ENCODE measurements around the gene RDH16.
"Not testable (repeated sequence)": the region's sequence is repeated elsewhere in the genome, so short reads cannot be mapped to it uniquely, and the experiment has no call there.

RDH16 gene

GRCh38 chr12:56989861-56990610 is 32.6 kb upstream of the RDH16 start:
- no peak for DNase-seq (ENCODE audit: low read depth in 3 of 3, low spot score in 1 of 3)

- no peak for DNase-seq (ENCODE audit: low read depth in 3 of 3, low spot score in 1 of 3)
Observed at GRCh38 chr12:56988207-56988739, 30.9 kb upstream of the RDH16 start.

DNA sequence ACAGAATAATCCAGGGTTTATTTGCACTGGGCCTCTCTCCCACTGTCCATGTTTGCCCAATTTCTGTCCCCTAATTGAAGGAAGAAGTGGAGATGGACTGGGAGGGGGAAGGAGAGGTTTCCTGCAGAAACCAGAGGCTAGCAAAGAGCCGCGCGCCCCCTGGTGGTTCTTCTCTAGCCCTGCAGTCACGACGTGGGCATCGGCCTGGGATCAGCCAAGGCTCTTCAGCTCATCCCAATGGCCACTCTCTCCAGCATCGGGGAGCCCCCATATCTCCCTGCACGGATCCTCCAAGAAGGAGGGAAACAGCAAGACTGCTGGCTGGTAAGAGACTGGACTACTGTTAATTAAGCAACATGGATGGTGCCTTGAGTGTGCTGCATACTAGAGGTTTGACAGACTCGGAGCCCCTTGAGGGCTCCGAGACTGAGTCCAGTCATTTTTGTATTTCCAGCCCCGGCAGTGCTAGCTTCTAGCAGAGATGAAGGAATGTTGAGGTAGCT is 30.2 kb upstream of the RDH16 start:
- peak in 2 of 3 donors; percentile 44 to 68 for DNase-seq (ENCODE audit: low read depth in 3 of 3, low spot score in 1 of 3)

- DNase-seq (ENCODE audit: low read depth in 3 of 3, low spot score in 1 of 3) = no peak
Observed at GRCh38 chr12:56987011-56987410, 29.6 kb upstream of the RDH16 start.

- DNase-seq (ENCODE audit: low read depth in 3 of 3, low spot score in 1 of 3) = not testable (repeated sequence)
Observed at GRCh38 chr12:56985714-56986113, 28.3 kb upstream of the RDH16 start.

DNA sequence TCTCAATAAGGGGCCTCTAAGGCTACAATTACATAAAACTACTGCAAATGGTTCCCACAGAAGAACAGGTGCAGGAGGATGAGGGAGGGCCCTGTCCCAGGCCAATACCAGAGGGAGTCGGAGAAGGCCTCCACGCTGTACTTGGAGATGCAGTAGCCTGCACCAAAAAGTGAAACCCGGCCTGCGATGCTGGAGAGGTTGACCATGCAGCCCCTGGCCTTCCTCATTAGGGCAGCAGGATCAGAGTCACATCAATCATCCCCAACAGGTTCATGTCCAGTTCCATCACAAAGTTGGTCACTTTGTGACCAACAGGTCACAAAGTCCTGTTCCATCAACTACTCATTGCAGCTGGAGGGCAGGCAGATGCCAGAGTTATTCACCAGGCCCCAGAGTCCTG is 26.0 kb upstream of the RDH16 start:
- DNase-seq (ENCODE audit: low read depth in 3 of 3, low spot score in 1 of 3) = no peak

- not testable (repeated sequence) for DNase-seq (ENCODE audit: low read depth in 3 of 3, low spot score in 1 of 3)
Observed at GRCh38 chr12:56982578-56983236, 25.3 kb upstream of the RDH16 start.

DNA sequence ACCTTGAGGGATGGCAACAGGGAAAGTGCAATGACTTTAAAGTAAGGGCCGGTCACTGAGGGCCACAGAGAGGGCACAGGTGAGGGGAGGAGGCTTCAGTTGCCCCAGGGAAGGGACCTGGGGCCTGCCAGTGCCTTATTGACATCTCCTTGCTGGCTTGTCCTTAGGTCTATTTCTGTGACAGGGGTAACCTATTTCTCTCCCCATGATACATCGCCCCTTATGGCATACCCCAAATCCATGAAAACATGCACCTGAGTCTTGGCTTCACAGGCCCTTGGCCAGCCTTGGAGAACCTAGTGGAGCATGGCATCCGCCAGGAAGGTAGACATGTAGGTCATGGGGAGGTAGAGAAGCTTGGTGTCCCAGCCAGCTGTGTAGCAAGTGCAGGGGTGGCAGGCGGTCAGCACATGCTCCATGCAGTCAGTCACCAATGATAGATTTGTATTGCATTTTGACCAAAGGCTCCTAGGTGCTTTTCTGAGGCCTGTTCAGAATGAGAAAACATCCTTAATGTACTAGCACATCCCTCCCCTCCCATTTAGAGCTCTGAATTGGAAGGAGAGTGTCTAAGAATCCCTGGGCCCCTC is 23.6 kb upstream of the RDH16 start:
- DNase-seq (ENCODE audit: low read depth in 3 of 3, low spot score in 1 of 3) = no peak

DNA sequence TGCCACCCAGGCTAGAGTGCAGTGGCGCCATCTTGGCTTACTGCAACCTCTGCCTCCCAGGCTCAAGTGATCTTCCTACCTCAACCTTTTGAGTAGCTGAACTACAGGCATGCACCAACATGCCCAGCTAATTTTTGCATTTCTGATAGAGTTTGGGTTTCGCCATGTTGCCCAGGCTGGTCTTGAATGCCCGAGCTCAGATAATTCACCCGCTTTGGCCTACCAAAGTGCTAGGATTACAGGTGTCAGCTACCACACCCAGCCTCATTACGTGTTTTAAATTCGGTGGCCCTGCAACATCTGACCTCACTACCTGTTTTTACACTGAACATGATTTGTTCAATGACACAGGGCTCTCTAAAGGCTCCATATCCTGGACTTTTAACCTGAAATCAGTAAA is 22.9 kb upstream of the RDH16 start:
- no peak for DNase-seq (ENCODE audit: low read depth in 3 of 3, low spot score in 1 of 3)

GRCh38 chr12:56979628-56980027 is 22.2 kb upstream of the RDH16 start:
- no peak for DNase-seq (ENCODE audit: low read depth in 3 of 3, low spot score in 1 of 3)

GRCh38 chr12:56978397-56979138 is 21.2 kb upstream of the RDH16 start:
- no peak for DNase-seq (ENCODE audit: low read depth in 3 of 3, low spot score in 1 of 3)

DNA sequence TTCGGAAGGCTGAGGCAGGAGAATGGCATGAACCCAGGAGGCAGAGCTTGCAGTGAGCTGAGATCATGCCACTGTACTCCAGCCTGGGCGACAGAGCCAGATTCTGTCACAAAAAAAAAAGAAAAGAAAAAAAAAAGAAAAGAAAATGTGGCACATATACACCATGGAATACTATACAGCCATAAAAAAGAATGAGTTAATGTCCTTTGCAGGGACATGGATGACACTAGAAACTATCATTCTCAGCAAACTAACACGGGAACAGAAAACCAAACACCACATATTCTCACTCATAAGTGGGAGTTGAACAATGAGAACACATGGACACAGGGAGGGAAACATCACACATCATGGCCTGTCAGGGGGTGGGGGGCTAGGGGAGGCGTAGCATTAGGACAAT is 20.0 kb upstream of the RDH16 start:
- not testable (repeated sequence) for DNase-seq (ENCODE audit: low read depth in 3 of 3, low spot score in 1 of 3)

- not testable (repeated sequence) for DNase-seq (ENCODE audit: low read depth in 3 of 3, low spot score in 1 of 3)
Observed at GRCh38 chr12:56974224-56974623, 16.8 kb upstream of the RDH16 start.

- DNase-seq (ENCODE audit: low read depth in 3 of 3, low spot score in 1 of 3) = not testable (repeated sequence)
Observed at GRCh38 chr12:56968910-56969309, 11.5 kb upstream of the RDH16 start.

- not testable (repeated sequence) for DNase-seq (ENCODE audit: low read depth in 3 of 3, low spot score in 1 of 3)
Observed at GRCh38 chr12:56965997-56966642, 8.7 kb upstream of the RDH16 start.

GRCh38 chr12:56965124-56965523 is 7.7 kb upstream of the RDH16 start:
- DNase-seq (ENCODE audit: low read depth in 3 of 3, low spot score in 1 of 3) = not testable (repeated sequence)

GRCh38 chr12:56963557-56963956 is 6.1 kb upstream of the RDH16 start:
- not testable (repeated sequence) for DNase-seq (ENCODE audit: low read depth in 3 of 3, low spot score in 1 of 3)

GRCh38 chr12:56962247-56962646 is 4.8 kb upstream of the RDH16 start:
- not testable (repeated sequence) for DNase-seq (ENCODE audit: low read depth in 3 of 3, low spot score in 1 of 3)

- no peak for DNase-seq (ENCODE audit: low read depth in 3 of 3, low spot score in 1 of 3)
Observed at GRCh38 chr12:56958422-56958821, 1.0 kb upstream of the RDH16 start.

DNA sequence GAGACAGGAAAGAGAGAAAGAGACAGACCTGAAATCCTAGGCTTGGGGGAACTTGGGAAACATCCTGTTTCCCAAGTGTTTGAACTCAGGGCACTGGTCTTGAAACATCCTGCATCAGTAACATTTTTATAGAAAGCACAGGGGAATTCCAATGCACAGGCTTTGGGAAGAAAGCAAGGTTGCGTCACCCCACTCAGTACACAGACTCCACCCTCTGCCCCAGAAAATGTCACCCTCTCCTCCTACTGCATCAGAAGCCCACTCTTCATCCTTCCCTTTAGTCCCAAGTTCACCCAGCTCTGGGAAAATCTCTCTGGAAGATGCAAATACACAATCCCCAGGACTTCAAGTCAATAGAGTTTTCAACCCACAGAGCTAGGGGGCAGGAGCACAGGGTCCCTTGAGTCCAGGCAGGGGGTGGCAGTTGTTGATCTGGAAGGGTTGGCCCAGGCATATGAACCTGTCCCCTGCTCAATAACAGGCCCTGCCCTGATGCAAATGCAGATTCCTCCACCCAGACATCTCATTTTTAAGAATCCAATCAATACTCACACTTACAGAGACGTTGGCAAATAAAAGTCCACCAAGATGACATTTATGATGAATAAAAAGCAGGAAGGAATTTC is 1.7 kb downstream of the RDH16 start:
- no peak for DNase-seq (ENCODE audit: low read depth in 3 of 3, low spot score in 1 of 3)

All from stimulated activated CD4-positive, alpha-beta T cell treated with anti-CD3 and anti-CD28 coated beads, TNF-alpha, amount 100 ng/mL, for 1 hour (primary cell).